HEK293 (cell line): ENCODE results near the gene ARMH3.
A peak's percentile ranks its signal among the peaks of the same experiment; 100 is the strongest.

ENCODE experiments used
- CTCF ChIA-PET: fragments of 350-600 bp; formaldehyde crosslinking; extraction: SDS; loops from one replicate; lab custom pipeline; 2021; ENCODE audit warnings: antibody characterized with exemption; lab: Yijun Ruan, JAX
- POLR2A ChIA-PET: fragments of 300-600 bp; formaldehyde crosslinking; extraction: SDS; loops from one replicate; lab custom pipeline; 2020; ENCODE audit warnings: antibody characterized with exemption, inconsistent platforms; lab: Yijun Ruan, JAX
- H3K27ac ChIP-seq: fragments of 200-500 bp; sonication (Bioruptor generic); 2 replicates; pipeline ENCODE4 v1.5.1; 2014; ENCODE audit warnings: low read depth, low read length, control low read depth, inconsistent platforms; ENCODE audit errors: extremely low read depth
- H3K36me3 ChIP-seq, 2 experiments: fragments of 200-500 bp in 1 of 2; sonication (Bioruptor generic) in 1 of 2; 1 replicate in 1 of 2; 2 replicates in 1 of 2; pipeline ENCODE4 v1.5.1; 2014 to 2017; ENCODE audit warnings: inconsistent platforms in 2 of 2, low read length in 2 of 2; ENCODE audit not compliant: control insufficient read depth in 2 of 2, insufficient read depth in 1 of 2
- H3K4me1 ChIP-seq: fragments of 200-500 bp; sonication (Bioruptor generic); 2 replicates; pipeline ENCODE4 v1.5.1; 2014; ENCODE audit warnings: mild to moderate bottlenecking, low read length, inconsistent platforms; ENCODE audit not compliant: control insufficient read depth, insufficient read depth
- H3K4me3 ChIP-seq: 2 replicates; pipeline ENCODE4 v1.5.1; 2011; ENCODE audit warnings: low read depth, mild to moderate bottlenecking, control low read depth, low read length, moderate library complexity
- H3K9me3 ChIP-seq: fragments of 200-500 bp; sonication (Bioruptor generic); 2 replicates; pipeline ENCODE4 v1.5.1; 2014; ENCODE audit warnings: low read depth, low read length, inconsistent platforms; ENCODE audit not compliant: control insufficient read depth, insufficient read depth
- BCL11A ChIP-seq: fragments of 450-650 bp; formaldehyde crosslinking; IDR thresholded peaks from 2 replicates; pipeline ENCODE4 v1.5.1; 2016; ENCODE audit warnings: low read depth, missing biosample characterization, missing genetic modification characterization
- EGR2 ChIP-seq: fragments of 450-650 bp; formaldehyde crosslinking; IDR thresholded peaks from 2 replicates; pipeline ENCODE4 v1.5.1; 2016; ENCODE audit warnings: low read depth, missing biosample characterization, missing genetic modification characterization
- KLF17 ChIP-seq: fragments of 450-650 bp; formaldehyde crosslinking; IDR thresholded peaks from 2 replicates; pipeline ENCODE4 v1.5.1; 2016; ENCODE audit warnings: missing biosample characterization, missing genetic modification characterization
- PATZ1 ChIP-seq: fragments of 450-650 bp; formaldehyde crosslinking; IDR thresholded peaks from 2 replicates; pipeline ENCODE4 v1.5.1; 2016; ENCODE audit warnings: missing biosample characterization, missing genetic modification characterization
- PBX3 ChIP-seq: sonication (generic); formaldehyde crosslinking; IDR thresholded peaks from 2 replicates; pipeline ENCODE4 v1.8.1; 2022; ENCODE audit warnings: mild to moderate bottlenecking, moderate library complexity, missing genetic modification reagents
- PRDM1 ChIP-seq: fragments of 450-650 bp; formaldehyde crosslinking; IDR thresholded peaks from 2 replicates; pipeline ENCODE4; 2016; ENCODE audit warnings: missing biosample characterization, missing genetic modification characterization
- PRDM6 ChIP-seq: fragments of 450-650 bp; formaldehyde crosslinking; IDR thresholded peaks from 2 replicates; pipeline ENCODE4 v1.5.1; 2017; ENCODE audit warnings: missing biosample characterization, missing genetic modification characterization
- ZBTB17 ChIP-seq: fragments of 450-650 bp; formaldehyde crosslinking; IDR thresholded peaks from 2 replicates; pipeline ENCODE4 v1.5.1; 2016; ENCODE audit warnings: missing biosample characterization, missing genetic modification characterization
- ZFHX2 ChIP-seq: fragments of 450-650 bp; formaldehyde crosslinking; conservative IDR thresholded peaks from 2 replicates; pipeline ENCODE4 v1.5.1; 2016; ENCODE audit warnings: missing biosample characterization, missing genetic modification characterization
- ZFP37 ChIP-seq: fragments of 450-650 bp; formaldehyde crosslinking; IDR thresholded peaks from 2 replicates; pipeline ENCODE4 v1.5.1; 2016; ENCODE audit warnings: missing biosample characterization, missing genetic modification characterization
- ZNF114 ChIP-seq: fragments of 450-650 bp; formaldehyde crosslinking; IDR thresholded peaks from 2 replicates; pipeline ENCODE4 v1.5.0; 2017; ENCODE audit warnings: missing biosample characterization, missing genetic modification characterization
- ZNF366 ChIP-seq: fragments of 450-650 bp; formaldehyde crosslinking; conservative IDR thresholded peaks from 2 replicates; pipeline ENCODE4 v1.5.1; 2016; ENCODE audit warnings: missing biosample characterization, missing genetic modification characterization
- ZNF426 ChIP-seq: fragments of 450-650 bp; formaldehyde crosslinking; IDR thresholded peaks from 2 replicates; pipeline ENCODE4 v1.5.1; 2017; ENCODE audit warnings: missing biosample characterization, missing genetic modification characterization, mild to moderate bottlenecking, inconsistent platforms, moderate library complexity
- ZNF600 ChIP-seq: fragments of 450-650 bp; formaldehyde crosslinking; IDR thresholded peaks from 2 replicates; pipeline ENCODE4 v1.5.1; 2016; ENCODE audit warnings: missing biosample characterization, missing genetic modification characterization
- ZNF707 ChIP-seq: fragments of 450-650 bp; formaldehyde crosslinking; IDR thresholded peaks from 2 replicates; pipeline ENCODE4 v1.5.1; 2016; ENCODE audit warnings: missing biosample characterization, missing genetic modification characterization
- ZNF76 ChIP-seq: fragments of 450-650 bp; formaldehyde crosslinking; IDR thresholded peaks from 2 replicates; pipeline ENCODE4; 2016; ENCODE audit warnings: low read depth, missing biosample characterization, missing genetic modification characterization, borderline replicate concordance
- ZSCAN18 ChIP-seq: fragments of 450-650 bp; formaldehyde crosslinking; IDR thresholded peaks from 2 replicates; pipeline ENCODE4 v1.5.1; 2016; ENCODE audit warnings: missing biosample characterization, missing genetic modification characterization
- TF ChIP-seq, protein P1 (sequence below): fragments of 450-650 bp; formaldehyde crosslinking; IDR thresholded peaks from 2 replicates; pipeline ENCODE4 v1.5.1; 2016; ENCODE audit warnings: missing biosample characterization, missing genetic modification characterization
- TF ChIP-seq, protein P2 (sequence below): fragments of 450-650 bp; formaldehyde crosslinking; optimal IDR thresholded peaks from 2 replicates; pipeline ENCODE3; 2016; ENCODE audit warnings: missing biosample characterization, mild to moderate bottlenecking, missing genetic modification characterization

Gene ARMH3

DNA sequence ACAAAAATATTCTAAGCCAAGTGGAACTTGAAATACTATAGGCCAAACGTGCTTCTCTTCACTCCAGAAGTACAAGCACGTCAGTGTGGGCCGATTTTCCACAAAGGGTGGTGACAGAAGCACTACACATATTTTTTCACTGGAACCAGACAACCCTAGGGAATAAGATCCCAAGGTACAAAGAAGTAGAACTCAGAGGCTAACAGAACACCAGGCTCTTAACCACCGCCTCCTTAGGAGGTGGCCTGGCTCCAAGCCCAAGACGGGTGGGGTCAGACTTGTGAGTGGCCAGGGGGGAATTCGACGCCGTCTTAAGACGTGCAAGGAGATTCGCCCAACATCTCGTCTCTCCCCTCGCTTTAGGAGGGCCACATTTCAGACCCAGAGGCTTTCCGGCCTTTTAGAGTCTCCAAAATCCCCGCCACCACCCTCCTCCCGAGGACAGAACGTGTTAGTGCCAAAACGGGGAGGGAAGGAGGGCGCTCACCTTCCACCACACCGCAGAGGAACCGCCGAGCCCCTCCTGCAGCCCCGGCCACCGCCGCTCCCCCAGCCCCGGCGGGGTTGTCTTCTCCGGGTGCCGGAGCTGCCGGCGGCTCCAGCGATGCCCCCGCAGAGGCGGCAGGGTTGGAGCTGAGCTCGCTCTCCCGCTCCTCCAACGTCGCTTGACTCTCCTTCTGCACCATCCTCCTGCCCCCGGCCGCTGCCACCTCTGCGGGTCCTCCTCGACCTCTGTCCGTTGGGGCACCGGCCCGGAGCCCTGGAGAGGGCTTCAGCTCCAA lies 238.4 kb downstream of the ARMH3 start (continued):
- peak; percentile 57 for TF ChIP-seq PATZ1
- TF ChIP-seq, all 188 proteins: peak for 27

DNA sequence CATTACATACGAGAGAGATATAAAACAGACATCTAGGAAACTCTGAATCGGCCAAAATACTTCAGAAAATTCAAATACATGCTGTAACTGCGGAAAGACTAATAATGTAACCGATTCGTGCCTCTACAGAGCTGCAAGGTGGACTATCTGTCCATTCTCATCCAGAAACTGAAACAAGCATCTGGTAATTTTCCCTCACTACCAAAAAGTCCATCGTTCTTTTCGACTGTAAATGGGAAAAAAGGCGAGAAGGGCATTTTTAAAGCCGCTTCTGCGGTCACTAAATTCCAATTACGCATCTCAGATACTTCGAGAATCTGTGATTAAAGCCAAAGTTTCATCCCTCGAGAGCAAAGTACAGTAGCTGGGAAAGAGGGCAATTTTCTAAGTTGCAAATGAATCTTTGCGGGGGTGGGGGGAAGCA lies 239.0 kb downstream of the ARMH3 start:
- CTCF ChIA-PET, result interaction anchor here (0.6 to 1.7 kb wide), 3 partner anchors 19 to 24 kb away, joined by 3 to 10 read pairs (median 6); no protein-coding TSS in a partner anchor
- POLR2A ChIA-PET, result interaction anchor here (0.6 kb wide), 2 partner anchors 23 to 200 kb away, joined by 3 read pairs; no protein-coding TSS in a partner anchor
- Histone ChIP-seq H3K9me3 (no peaks in the 10 kb centered on the region), H3K4me1 (peaks cover 9% of the 10 kb centered on the region), H3K4me3 (peak overlapping the region; percentile 92), H3K27ac (peak overlapping the region; percentile 90), H3K36me3 (peaks cover 3 to 13% of the 10 kb centered on the region in 2 experiments; a peak in 2 of 3 replicates)
- TF ChIP-seq, protein P1, sequence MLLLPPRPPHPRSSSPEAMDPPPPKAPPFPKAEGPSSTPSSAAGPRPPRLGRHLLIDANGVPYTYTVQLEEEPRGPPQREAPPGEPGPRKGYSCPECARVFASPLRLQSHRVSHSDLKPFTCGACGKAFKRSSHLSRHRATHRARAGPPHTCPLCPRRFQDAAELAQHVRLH (tag by site-specific recombination), result no peak
- TF ChIP-seq KLF17, result 0 out of 2 replicates have a peak, but pooled peaks have one; percentile 5
- TF ChIP-seq ZNF76, result peak; percentile 26; the same call in 1 of the 2 replicates
- peak; percentile 58; the same call in 1 of the 2 replicates for TF ChIP-seq ZFHX2
- TF ChIP-seq BCL11A, result no peak
- TF ChIP-seq, protein P2, sequence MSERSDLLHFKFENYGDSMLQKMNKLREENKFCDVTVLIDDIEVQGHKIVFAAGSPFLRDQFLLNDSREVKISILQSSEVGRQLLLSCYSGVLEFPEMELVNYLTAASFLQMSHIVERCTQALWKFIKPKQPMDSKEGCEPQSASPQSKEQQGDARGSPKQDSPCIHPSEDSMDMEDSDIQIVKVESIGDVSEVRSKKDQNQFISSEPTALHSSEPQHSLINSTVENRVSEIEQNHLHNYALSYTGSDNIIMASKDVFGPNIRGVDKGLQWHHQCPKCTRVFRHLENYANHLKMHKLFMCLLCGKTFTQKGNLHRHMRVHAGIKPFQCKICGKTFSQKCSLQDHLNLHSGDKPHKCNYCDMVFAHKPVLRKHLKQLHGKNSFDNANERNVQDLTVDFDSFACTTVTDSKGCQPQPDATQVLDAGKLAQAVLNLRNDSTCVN, result no peak
- TF ChIP-seq EGR2 (tag by site-specific recombination), result peak; percentile 21

DNA sequence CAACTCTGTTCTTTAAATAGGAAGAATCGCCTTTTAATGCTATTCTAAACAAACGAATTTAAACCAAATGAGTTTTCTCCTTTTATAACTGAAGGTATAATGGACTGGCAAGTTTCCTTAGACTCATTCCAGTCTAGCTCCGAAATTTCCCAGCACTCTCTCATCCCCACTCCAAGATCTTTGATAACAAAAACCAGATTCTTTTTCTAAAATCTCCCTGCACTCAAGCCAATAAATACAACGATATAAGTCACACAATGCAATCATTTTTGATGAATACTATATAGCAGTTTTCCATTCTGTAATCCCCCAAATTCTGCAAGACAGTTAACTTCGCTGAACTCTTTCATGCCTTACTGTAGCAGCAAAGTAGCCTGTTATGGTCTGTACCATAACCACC lies 239.6 kb downstream of the ARMH3 start:
- Histone ChIP-seq H3K4me1 (peaks cover 9% of the 10 kb centered on the region), H3K9me3 (no peaks in the 10 kb centered on the region), H3K27ac (peak overlapping the region; percentile 90; the same call in 1 of the 2 replicates), H3K36me3 (peaks cover 8 to 16% of the 10 kb centered on the region in 2 experiments; a peak in 2 of 3 replicates), H3K4me3 (peak overlapping the region; percentile 92)
- ChIA-PET POLR2A (interaction anchor here (0.6 to 1.0 kb wide), 4 partner anchors 23 to 258 kb away, joined by 3 to 7 read pairs (median 5); no protein-coding TSS in a partner anchor), CTCF (interaction anchor here (1.0 to 1.7 kb wide), 2 partner anchors 19 to 25 kb away, joined by 3 to 10 read pairs; no protein-coding TSS in a partner anchor)
- TF ChIP-seq ZBTB17 (tag by site-specific recombination) (0 out of 2 replicates have a peak, but pooled peaks have one; percentile 19), ZFP37 (no peak), ZNF114 (tag by site-specific recombination) (no peak), ZNF366 (tag by site-specific recombination) (peak; percentile 3; the same call in 1 of the 2 replicates), ZSCAN18 (tag by site-specific recombination) (no peak), ZNF600 (tag by site-specific recombination) (0 out of 2 replicates have a peak, but pooled peaks have one; percentile 9), PRDM6 (tag by site-specific recombination) (peak; percentile 87), ZNF426 (no peak), PRDM1 (tag by site-specific recombination) (peak; percentile 82; the same call in 1 of the 2 replicates), ZNF707 (tag by site-specific recombination) (no peak), PBX3 (CRISPR knock-in tag) (no peak)
